H9 (cell line): ENCODE data around the gene OR56B4. TPM values are rescaled to one million over a fixed set of nuclear protein-coding genes. Genes with fewer than 3 reads are reported as not detected.

Experiments
- DNase-seq: peaks from one replicate; pipeline ENCODE4 v3.0.0-alpha.2; 2017
- H2AFZ ChIP-seq: one replicate; pipeline ENCODE4 v1.6.1; 2013; ENCODE audit warnings: mild to moderate bottlenecking, low read length, control low read depth, moderate library complexity
- H2AK5ac ChIP-seq: 2 replicates; pipeline ENCODE4 v1.6.1; 2013; ENCODE audit warnings: low read length, control low read depth, mixed read lengths; ENCODE audit not compliant: insufficient read length
- H2BK120ac ChIP-seq: one replicate; pipeline ENCODE4 v1.6.1; 2013; ENCODE audit warnings: low read depth, mild to moderate bottlenecking, low read length, control low read depth, inconsistent platforms; ENCODE audit not compliant: poor library complexity, severe bottlenecking
- H2BK12ac ChIP-seq: 2 replicates; pipeline ENCODE4 v1.6.1; 2013; ENCODE audit warnings: low read length, control low read depth, mixed read lengths, low read depth; ENCODE audit not compliant: insufficient read length
- H2BK15ac ChIP-seq: 2 replicates; pipeline ENCODE4 v1.6.1; 2013; ENCODE audit warnings: low read depth, low read length, control low read depth
- H2BK20ac ChIP-seq: one replicate; pipeline ENCODE4 v1.6.1; 2013; ENCODE audit warnings: low read depth, mild to moderate bottlenecking, low read length, control low read depth, inconsistent platforms; ENCODE audit not compliant: poor library complexity, severe bottlenecking
- H2BK5ac ChIP-seq: 2 replicates; pipeline ENCODE4 v1.6.1; 2013; ENCODE audit warnings: low read length, control low read depth, mixed read lengths; ENCODE audit not compliant: insufficient read length
- H3K14ac ChIP-seq: 2 replicates; pipeline ENCODE4 v1.6.1; 2013; ENCODE audit warnings: low read length, control low read depth; ENCODE audit not compliant: insufficient read depth
- H3K18ac ChIP-seq: 2 replicates; pipeline ENCODE4 v1.6.1; 2013; ENCODE audit warnings: low read depth, mild to moderate bottlenecking, mixed read lengths, low read length, control low read depth; ENCODE audit not compliant: insufficient read length
- H3K23ac ChIP-seq: 2 replicates; pipeline ENCODE4 v1.6.1; 2013; ENCODE audit warnings: low read length, control low read depth, mixed read lengths, low read depth; ENCODE audit not compliant: insufficient read length
- H3K23me2 ChIP-seq: 2 replicates; pipeline ENCODE4 v1.6.1; 2013; ENCODE audit warnings: low read depth, mild to moderate bottlenecking, mixed read lengths, low read length, control low read depth; ENCODE audit not compliant: insufficient read length, poor library complexity, severe bottlenecking
- H3K27ac ChIP-seq: 2 replicates; pipeline ENCODE4 v1.5.1; 2013; ENCODE audit warnings: low read length, control low read depth, mixed read lengths, low read depth; ENCODE audit not compliant: insufficient read length
- H3K27me3 ChIP-seq: 2 replicates; pipeline ENCODE4 v1.6.1; 2013; ENCODE audit warnings: low read length, control low read depth, inconsistent platforms; ENCODE audit not compliant: insufficient read depth
- H3K4ac ChIP-seq: 2 replicates; pipeline ENCODE4 v1.6.1; 2013; ENCODE audit warnings: low read depth, mild to moderate bottlenecking, control low read depth, inconsistent platforms, low read length, moderate library complexity
- H3K4me1 ChIP-seq: 2 replicates; pipeline ENCODE4 v1.6.1; 2013; ENCODE audit warnings: low read length, control low read depth, inconsistent platforms; ENCODE audit not compliant: insufficient read depth
- H3K4me2 ChIP-seq: 2 replicates; pipeline ENCODE4 v1.6.1; 2013; ENCODE audit warnings: low read length, control low read depth, mixed read lengths; ENCODE audit not compliant: insufficient read length, insufficient read depth
- H3K56ac ChIP-seq: 2 replicates; pipeline ENCODE4 v1.6.1; 2013; ENCODE audit warnings: low read depth, mild to moderate bottlenecking, mixed read lengths, low read length, control low read depth; ENCODE audit not compliant: insufficient read length
- H3K79me1 ChIP-seq: 2 replicates; pipeline ENCODE4 v1.6.1; 2013; ENCODE audit warnings: low read depth, mild to moderate bottlenecking, moderate library complexity, low read length, control low read depth, inconsistent platforms; ENCODE audit not compliant: insufficient read depth, poor library complexity, severe bottlenecking
- H3K79me2 ChIP-seq: 2 replicates; pipeline ENCODE4 v1.6.1; 2013; ENCODE audit warnings: low read length, control low read depth, inconsistent platforms; ENCODE audit not compliant: insufficient read depth
- H3K9ac ChIP-seq: 2 replicates; pipeline ENCODE4 v1.6.1; 2013; ENCODE audit warnings: low read length, control low read depth, mixed read lengths; ENCODE audit not compliant: insufficient read length; ENCODE audit errors: extremely low read depth
- H3K9me3 ChIP-seq: one replicate; pipeline ENCODE4 v1.6.1; 2013; ENCODE audit warnings: low read depth, low read length, inconsistent platforms; ENCODE audit not compliant: control insufficient read depth
- H3T11ph ChIP-seq: one replicate; pipeline ENCODE4 v1.6.1; 2013; ENCODE audit warnings: mild to moderate bottlenecking, low read length, control low read depth, inconsistent platforms
- H4K20me1 ChIP-seq: one replicate; pipeline ENCODE4 v1.6.1; 2013; ENCODE audit not compliant: control insufficient read depth, insufficient read length, insufficient read depth
- H4K5ac ChIP-seq: 2 replicates; pipeline ENCODE4 v1.6.1; 2013; ENCODE audit warnings: low read depth, mild to moderate bottlenecking, mixed read lengths, low read length, control low read depth; ENCODE audit not compliant: insufficient read length
- H4K8ac ChIP-seq: replicated peaks from 2 replicates; pipeline ENCODE4 v1.6.1; 2013; ENCODE audit warnings: low read length, control low read depth, mixed read lengths, low read depth; ENCODE audit not compliant: insufficient read length
- H4K91ac ChIP-seq: 2 replicates; pipeline ENCODE4 v1.6.1; 2013; ENCODE audit warnings: low read depth, mild to moderate bottlenecking, moderate library complexity, mixed read lengths, low read length, control low read depth; ENCODE audit not compliant: insufficient read length
- H3K27ac Mint-ChIP-seq, 3 experiments: 2 replicates in 2 of 3; 3 replicates in 1 of 3; pipeline ENCODE4 v1.8.0; 2020 to 2021; ENCODE audit warnings: mixed read lengths in 3 of 3, mild to moderate bottlenecking in 1 of 3, moderate library complexity in 1 of 3
- H3K27me3 Mint-ChIP-seq: 2 replicates; pipeline ENCODE4 v1.8.0; 2021; ENCODE audit warnings: low read depth, mild to moderate bottlenecking, moderate library complexity, mixed read lengths
- H3K36me3 Mint-ChIP-seq, 3 experiments: 2 replicates in 2 of 3; 3 replicates in 1 of 3; pipeline ENCODE4 v1.8.0; 2020 to 2021; ENCODE audit warnings: low read depth in 3 of 3, mixed read lengths in 3 of 3; ENCODE audit not compliant: insufficient read depth in 1 of 3
- H3K4me1 Mint-ChIP-seq, 2 experiments: 2 replicates each; pipeline ENCODE4 v1.8.0; 2020; ENCODE audit warnings: mixed read lengths in 2 of 2
- H3K4me3 Mint-ChIP-seq, 2 experiments: 2 replicates in 1 of 2; 3 replicates in 1 of 2; pipeline ENCODE4 v1.8.0; 2020 to 2021; ENCODE audit warnings: mild to moderate bottlenecking in 2 of 2, mixed read lengths in 2 of 2, moderate library complexity in 1 of 2
- H3K9me3 Mint-ChIP-seq, 2 experiments: 2 replicates in 1 of 2; 3 replicates in 1 of 2; pipeline ENCODE4 v1.8.0; 2020; ENCODE audit warnings: mild to moderate bottlenecking in 2 of 2, mixed read lengths in 2 of 2, moderate library complexity in 1 of 2
- WGBS: extraction: QIAGEN DNeasy Blood & Tissue Kit; methylation state at CpG from one replicate; pipeline ENCODE4 v1.1.7; 2013; ENCODE audit warnings: missing lambda C conversion rate, low lambda C conversion rate, mixed read lengths; ENCODE audit not compliant: insufficient read length; ENCODE audit errors: extremely low coverage; 5-methylcytosine and 5-hydroxymethylcytosine counted together
- total RNA-seq: library from RNA; stranded (reverse); gene quantifications from 2 replicates; pipeline ENCODE4 v1.2.1, GENCODE V29; 2021
- TF ChIP-seq, protein P1 (sequence below): fragments of 200-600 bp; sonication (generic); conservative IDR thresholded peaks from 3 replicates; pipeline ENCODE4 v1.8.0; 2021; ENCODE audit warnings: antibody characterized with exemption, mild to moderate bottlenecking

Gene OR56B4
- total RNA-seq, 1 experiment from 2014 or later: not detected

DNA sequence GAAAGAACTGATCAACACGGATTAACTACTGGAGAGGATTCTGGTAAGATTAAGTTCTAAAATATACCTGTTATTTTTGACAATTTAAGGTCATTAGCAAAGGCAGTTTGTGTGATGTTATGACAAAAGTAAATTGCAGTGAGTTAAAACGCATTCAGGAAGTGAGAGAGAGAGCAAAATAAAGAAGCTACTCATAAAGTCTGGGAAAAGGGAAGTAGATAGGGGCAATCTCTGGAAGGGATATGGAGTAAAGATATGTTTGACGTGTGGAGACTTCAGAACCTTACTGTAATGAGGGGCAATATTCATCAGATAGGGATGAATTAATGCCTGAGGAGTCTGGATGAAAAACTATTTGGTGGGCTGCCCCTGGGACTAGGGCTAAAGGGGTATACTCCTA is 16.8 kb downstream of the OR56B4 start:
- Mint-ChIP-seq H3K27ac (no peak overlapping the region), H3K36me3 (no peaks in the 10 kb centered on the region), H3K27me3 (no peaks in the 10 kb centered on the region; the same call in 1 of the 2 replicates), H3K4me1 (no peaks in the 10 kb centered on the region), H3K9me3 (peaks cover 0 to 5% of the 10 kb centered on the region in 2 experiments; a peak in 3 of 5 replicates), H3K4me3 (no peak overlapping the region)
- TF ChIP-seq, protein P1, sequence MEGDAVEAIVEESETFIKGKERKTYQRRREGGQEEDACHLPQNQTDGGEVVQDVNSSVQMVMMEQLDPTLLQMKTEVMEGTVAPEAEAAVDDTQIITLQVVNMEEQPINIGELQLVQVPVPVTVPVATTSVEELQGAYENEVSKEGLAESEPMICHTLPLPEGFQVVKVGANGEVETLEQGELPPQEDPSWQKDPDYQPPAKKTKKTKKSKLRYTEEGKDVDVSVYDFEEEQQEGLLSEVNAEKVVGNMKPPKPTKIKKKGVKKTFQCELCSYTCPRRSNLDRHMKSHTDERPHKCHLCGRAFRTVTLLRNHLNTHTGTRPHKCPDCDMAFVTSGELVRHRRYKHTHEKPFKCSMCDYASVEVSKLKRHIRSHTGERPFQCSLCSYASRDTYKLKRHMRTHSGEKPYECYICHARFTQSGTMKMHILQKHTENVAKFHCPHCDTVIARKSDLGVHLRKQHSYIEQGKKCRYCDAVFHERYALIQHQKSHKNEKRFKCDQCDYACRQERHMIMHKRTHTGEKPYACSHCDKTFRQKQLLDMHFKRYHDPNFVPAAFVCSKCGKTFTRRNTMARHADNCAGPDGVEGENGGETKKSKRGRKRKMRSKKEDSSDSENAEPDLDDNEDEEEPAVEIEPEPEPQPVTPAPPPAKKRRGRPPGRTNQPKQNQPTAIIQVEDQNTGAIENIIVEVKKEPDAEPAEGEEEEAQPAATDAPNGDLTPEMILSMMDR: no peak
- Histone ChIP-seq H3T11ph (no peak overlapping the region), H3K18ac (no peak overlapping the region), H3K9ac (no peak overlapping the region), H3K56ac (no peak overlapping the region), H3K27me3 (no peaks in the 10 kb centered on the region), H3K23me2 (no peaks in the 10 kb centered on the region), H4K8ac (no peak overlapping the region), H2BK15ac (no peak overlapping the region), H3K4me1 (no peaks in the 10 kb centered on the region), H2BK12ac (no peak overlapping the region), H3K9me3 (no peaks in the 10 kb centered on the region), H3K79me1 (no peaks in the 10 kb centered on the region), H2AFZ (no peak overlapping the region), H2BK120ac (no peak overlapping the region), H3K79me2 (no peaks in the 10 kb centered on the region), H3K4ac (no peak overlapping the region), H4K5ac (no peak overlapping the region), H2BK5ac (no peak overlapping the region), H2BK20ac (no peak overlapping the region), H4K91ac (no peak overlapping the region), H3K14ac (no peak overlapping the region), H3K23ac (no peak overlapping the region), H2AK5ac (no peak overlapping the region), H4K20me1 (no peaks in the 10 kb centered on the region), H3K4me2 (no peak overlapping the region), H3K27ac (no peak overlapping the region)
- DNase-seq: no peak
- no CpG with 5 or more reads among the region's 3 CpGs for WGBS
